ENCODE data around the gene OSGIN1.

Gene OSGIN1, protein sequence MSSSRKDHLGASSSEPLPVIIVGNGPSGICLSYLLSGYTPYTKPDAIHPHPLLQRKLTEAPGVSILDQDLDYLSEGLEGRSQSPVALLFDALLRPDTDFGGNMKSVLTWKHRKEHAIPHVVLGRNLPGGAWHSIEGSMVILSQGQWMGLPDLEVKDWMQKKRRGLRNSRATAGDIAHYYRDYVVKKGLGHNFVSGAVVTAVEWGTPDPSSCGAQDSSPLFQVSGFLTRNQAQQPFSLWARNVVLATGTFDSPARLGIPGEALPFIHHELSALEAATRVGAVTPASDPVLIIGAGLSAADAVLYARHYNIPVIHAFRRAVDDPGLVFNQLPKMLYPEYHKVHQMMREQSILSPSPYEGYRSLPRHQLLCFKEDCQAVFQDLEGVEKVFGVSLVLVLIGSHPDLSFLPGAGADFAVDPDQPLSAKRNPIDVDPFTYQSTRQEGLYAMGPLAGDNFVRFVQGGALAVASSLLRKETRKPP

DNA sequence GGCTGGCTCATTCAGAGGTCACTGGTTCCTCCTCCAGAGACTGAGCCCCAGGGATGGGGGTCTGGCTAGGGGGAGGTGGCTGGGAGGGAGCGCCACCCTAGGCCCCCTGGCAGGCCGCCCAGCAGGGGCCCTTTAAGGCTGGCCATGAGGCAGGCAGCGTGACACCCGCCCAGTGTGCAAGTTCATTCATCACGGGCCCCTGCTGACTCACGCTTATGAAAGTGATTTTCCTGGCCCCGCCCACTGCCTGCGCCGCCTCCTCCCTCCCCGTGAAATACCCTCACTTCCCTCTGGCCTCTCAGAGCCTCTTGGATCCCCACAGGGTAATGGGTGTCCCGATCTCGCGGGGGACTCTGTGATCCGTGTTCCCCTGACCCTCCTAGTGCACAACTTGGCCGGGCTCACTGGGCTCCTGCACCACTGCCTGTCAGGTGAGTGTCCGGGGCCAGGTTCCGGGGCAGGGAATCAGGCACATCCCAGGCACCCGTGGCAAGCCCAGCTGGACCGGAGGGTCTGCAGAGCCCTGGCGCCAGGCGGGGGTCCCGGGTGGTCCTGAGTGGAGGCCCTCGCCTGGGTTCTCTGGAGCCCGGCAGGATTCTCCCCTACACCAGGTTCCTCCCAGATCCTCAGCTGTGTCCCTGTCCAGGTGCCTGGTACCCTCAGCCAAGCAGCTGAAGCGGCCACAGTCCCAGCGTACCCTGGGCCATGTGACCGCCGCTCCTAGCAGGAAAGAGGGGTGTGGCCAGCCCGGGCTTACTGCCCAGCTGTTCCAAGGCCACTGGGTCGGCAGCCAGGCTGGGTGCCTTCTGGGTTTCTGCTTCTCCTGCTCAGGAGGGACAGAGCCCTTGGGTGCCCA is at the start of gene OSGIN1:
Gene OSGIN1 (plus strand): TSS at position 301 of the 856 bp plus-strand sequence. CDS start 4,432 bp downstream, outside the sequence.
- peak; percentile 38 for DNase-seq

DNA sequence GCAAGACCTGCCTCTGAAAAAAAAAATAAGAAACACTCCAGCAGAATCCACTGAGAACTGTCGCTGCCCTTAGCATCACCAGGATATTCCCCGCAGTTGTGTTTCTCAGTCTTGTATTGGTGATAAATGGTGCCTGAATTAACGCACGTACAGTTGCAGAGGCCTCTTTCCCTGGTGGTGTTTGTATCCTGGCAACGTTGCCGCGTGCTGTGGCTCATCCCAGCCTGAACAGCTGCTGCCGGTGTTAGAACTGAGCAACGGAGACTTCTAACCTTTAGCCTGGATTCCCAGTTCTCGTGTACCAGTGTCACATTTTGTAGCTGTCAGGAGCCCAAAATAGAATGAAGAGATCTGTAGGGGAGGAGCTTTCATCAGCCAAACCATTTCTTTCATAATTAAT is 49.3 kb upstream of the OSGIN1 start:
- DNase-seq, result no peak

DNA sequence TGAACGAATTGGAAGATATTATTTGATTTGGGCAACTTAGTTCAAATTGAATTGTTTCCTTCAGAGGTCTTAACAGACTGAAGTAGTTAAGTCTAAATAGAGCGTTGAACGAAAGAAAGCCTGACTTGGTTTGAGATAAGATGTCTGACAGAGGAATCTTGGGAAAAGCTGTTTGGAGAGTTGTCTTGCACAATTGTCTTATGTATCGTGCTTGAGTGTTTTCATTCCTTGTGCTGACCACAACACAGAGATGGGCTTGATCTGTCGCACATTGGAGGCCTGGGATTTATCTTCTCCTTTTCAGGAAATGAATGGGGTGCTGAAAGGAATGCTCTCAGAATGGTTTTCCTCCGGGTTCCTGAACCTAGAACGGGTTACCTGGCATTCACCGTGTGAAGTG is 46.4 kb upstream of the OSGIN1 start:
- DNase-seq, result no peak

DNA sequence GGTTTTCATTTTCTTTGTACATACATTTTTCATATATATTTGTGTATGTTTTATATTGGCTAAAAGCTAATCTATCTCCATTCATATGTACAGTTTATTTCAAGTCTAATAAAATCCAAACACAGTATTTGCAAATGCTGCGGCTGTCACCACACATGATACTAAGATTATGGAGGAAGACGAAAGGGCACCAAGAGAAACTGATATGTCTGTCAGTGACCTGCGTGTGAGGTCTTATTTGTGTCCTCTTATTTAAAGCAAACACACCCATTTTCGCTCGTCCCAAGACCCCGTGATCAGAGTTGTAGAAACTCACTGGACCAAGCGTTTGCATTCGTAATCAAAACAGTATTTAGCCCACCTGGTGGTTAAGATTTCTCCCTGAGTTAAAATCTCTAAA is 45.9 kb upstream of the OSGIN1 start:
- no peak for DNase-seq

DNA sequence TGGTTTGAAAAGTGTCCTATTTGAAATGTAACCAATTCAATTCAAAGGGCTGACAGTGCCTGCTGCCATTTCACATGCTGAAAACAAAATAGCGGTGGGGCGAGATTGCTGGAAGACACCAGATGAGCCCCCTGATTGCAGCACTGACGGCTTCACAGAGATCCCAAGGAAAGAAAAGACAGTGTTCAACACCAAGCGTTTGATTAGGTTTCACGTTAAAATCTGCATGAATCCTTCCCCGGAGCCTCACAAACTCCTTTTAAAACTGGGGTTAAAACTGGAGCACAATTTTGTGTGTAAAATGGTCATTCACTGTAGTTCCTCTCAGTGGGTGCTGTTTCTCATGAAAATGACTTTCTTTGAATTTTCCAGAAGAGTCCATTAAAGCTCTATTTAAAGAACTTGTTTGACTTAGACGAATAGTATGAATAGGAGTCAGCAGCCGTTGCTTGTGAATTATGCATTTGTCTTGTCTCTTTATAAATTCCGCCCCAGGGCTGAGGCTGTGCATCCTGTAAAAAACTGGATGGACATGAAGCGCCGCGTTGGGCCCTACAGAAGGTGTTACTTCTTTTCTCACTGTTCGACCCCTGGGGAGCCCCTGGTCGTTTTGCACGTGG is 45.3 kb upstream of the OSGIN1 start:
- no peak for DNase-seq

DNA sequence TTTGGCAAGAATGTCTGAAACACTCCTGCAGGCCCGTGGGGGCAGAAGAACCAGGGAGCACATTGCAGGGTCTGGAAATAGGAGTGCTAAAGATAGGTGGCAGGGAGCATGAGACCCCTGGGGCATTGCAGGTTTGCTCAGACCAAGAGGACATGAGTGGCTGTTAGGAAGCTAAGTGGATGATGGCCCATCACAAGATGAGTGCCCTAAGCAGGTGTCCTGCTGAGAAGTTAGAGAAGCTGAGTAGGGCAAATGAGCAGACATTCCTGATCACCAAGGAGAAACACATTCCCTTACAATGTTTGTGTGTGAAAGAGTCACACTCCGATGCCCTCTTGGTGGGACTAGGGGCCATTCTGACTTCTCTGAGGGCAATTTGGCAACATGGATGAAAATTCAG is 44.2 kb upstream of the OSGIN1 start:
- no peak for DNase-seq

DNA sequence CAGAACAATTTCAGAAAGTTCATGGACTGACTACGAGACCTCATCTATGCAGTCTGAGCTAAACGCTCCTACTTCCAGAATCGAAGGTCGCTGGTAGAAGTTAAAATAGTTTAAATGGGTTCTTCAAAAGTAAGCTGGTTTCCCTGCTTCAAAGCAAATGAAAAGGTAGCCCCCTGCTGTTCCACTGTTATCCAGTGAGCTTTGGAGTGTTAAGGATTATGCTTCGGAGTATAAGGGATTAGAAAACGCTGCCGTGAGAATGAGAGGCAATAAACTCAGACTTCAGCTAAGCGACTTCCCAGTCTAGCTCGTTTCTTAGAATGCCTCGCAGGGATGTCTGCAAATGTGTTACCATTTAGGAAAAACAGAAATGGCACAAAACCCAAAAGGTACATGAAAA is 41.8 kb upstream of the OSGIN1 start:
- DNase-seq, result no peak

DNA sequence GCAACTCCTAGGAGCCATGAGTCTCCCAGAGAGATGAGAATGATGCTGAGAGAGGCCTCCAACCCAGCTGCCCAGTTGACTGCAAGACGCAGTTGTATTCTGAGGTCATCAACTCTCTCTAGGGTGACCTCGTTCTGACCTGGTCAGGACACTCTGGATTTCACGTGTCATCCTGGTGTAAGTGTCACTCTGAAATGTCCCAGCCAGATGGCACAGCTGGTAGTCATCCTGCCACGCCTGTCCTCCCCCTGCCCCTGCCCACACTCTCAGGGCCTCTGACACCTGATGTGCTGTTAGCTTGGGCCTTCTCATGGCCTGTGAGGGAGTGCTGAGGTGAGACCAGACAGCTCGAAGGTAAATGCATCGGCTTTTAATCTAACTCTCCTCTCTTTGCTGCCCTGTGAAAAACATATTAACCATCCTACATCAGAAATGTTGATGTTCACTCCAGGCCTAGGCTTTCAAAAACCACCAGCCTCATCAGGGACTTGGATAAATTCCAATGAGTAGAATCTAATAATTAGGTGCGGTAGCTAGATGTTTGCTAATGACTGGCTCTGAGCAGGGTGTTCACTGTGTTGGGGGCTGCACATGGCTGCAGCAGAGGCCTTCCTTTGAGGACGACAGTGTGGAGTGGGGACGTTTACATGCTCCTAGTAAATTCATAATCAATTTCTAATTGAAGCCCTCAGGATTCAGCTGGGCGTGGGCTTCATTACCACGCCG is 40.4 kb upstream of the OSGIN1 start:
- DNase-seq, result no peak

DNA sequence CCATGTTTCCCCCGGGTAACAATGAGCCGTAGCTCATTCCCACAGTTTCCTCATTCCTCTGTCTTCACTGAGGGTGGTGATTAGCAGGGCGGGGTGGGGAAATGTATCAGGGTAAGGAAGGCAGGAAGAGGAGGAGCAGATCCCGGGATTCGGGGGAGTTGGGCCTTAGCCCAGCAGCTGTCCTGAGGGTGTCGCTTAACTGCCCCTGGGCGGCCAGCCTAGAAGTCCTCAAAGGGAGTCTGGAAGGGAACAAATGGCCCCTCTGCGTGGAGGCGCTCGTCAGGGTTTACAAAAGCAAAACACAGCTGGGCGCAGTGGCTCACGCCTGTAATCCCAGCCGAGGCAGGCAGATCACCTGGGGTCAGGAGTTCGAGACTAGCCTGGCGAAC is 39.8 kb upstream of the OSGIN1 start:
- no peak for DNase-seq

DNA sequence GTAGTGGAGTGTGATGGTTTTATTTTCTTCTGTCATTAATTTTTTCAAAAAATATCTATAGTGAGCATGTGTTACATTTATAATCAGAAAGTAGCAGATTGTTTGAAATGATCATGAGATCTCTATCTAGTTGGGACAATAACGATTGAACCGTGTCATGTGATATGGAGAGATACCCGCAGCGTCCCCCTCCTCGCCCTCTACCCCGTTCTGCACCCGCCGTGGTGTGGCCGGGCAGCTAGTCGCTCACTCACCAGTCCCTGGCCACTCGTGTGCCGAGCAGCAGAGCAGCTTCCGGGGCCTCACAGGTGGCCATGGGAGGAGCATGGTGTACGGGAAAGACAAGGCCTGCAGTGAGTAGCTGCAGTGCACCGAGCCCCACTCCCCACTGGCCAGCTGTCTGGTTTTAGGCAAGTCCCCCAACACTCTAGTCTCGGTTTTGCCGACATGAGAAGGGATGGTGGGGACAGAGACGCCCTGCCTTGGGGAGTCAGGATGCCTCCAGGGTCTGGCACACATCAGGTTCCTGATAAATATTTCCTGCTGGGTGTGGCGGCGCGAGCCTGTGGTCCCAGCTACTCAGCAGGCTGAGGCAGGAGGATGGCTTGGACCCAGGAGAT is 38.8 kb upstream of the OSGIN1 start:
- DNase-seq, result no peak

DNA sequence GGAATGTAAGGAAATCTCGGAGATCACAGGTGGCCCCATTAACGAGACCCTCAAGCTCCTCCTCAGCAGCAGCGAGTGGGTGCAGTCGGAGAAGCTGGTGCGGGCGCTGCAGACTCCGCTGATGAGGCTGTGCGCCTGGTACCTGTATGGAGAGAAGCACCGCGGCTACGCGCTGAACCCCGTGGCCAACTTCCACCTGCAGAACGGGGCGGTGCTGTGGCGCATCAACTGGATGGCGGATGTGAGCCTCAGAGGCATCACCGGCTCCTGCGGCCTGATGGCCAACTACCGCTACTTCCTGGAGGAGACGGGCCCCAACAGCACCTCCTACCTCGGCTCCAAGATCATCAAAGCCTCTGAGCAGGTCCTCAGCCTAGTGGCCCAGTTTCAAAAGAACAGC is 38.0 kb upstream of the OSGIN1 start:
- DNase-seq, result no peak

DNA sequence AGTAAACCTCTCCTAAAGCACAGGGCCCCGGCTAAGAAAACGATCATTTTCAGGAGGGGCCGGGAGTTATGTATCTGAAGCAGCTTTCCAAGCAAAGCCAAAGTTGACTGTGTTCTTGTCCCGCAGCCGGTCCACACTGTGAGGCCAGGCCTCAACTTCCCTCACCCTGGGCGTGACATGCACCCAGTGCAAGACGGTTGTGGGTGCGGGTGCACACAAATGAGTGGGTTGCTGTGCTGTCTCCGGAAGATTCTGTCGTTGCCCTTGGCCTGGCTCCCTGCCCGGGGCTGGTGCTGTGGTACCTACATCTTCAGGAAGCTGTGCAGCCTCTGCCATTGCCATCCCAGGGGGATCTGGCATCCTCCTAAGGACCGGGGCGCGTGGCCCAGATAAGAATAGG is 37.5 kb upstream of the OSGIN1 start:
- no peak for DNase-seq

DNA sequence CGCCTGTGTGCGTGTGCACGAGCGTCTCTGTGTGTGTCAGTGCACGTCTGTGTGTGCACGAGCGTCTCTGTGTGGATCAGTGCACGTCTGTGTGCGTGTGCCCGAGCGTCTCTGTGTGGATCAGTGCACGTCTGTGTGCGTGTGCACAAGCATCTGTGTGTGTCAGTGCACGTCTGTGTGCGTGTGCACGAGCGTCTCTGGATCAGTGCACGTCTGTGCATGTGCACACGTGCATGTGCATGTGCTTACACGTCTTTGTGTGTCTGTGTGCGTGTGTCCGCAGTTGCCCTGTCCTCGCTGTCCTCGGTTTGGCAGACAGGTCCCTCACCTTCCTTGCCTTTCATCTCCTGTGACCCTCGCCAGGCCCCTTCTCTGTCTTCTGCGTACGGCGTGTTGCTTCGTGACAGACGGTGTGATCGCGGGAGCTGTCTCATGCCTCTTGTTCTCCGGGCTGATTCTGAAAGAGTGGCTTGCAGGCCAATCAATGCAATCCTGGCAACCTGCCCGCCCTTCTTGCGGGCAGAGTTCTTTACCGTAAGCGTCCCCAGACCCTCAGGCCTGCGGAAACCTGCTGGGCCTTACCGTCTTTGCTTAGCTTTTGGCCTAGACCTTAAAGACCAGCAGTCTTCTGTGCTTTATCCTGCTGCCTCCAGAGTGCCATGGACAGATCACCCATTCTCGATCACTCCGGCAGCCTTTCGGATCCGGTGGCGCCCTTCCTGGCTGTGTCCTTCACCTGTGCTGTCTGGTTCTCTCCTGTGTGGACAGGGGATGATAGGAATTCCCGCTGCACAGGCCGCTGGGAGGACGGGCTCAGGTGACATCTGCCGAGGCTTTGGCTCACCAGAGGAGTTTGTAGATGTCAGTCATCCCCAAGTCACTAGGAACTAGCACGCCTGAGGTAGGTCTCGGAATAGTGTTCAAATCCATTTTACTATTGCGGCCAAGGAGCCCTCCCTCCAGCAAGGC is 35.6 kb upstream of the OSGIN1 start:
- no peak for DNase-seq

DNA sequence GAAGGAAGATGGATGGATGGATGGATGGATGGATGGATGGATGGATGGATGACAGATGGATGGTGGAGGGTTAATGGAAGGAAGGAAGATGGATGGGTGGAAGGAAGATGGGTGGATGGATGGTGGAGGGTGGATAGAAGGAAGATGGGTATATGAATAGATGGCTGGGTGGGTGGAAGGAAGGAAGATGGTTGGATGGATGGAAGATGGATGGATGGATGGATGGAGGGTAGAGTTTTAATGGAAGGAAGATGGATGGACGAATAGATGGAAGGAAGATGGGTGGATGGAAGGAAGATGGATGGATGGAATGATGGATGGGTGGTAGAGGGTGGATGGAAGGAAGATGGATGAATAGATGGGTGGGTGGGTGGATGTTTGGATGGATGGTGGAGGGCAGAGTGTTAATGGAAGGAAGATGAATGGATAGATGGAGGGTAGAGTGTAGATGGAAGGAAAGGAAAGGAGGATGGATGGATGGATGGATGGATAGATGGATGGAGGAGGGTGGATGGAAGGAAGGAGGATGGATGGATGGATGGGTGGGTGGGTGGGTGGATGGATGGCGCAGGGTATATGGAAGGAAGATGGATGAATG is 32.0 kb upstream of the OSGIN1 start:
- no peak for DNase-seq

DNA sequence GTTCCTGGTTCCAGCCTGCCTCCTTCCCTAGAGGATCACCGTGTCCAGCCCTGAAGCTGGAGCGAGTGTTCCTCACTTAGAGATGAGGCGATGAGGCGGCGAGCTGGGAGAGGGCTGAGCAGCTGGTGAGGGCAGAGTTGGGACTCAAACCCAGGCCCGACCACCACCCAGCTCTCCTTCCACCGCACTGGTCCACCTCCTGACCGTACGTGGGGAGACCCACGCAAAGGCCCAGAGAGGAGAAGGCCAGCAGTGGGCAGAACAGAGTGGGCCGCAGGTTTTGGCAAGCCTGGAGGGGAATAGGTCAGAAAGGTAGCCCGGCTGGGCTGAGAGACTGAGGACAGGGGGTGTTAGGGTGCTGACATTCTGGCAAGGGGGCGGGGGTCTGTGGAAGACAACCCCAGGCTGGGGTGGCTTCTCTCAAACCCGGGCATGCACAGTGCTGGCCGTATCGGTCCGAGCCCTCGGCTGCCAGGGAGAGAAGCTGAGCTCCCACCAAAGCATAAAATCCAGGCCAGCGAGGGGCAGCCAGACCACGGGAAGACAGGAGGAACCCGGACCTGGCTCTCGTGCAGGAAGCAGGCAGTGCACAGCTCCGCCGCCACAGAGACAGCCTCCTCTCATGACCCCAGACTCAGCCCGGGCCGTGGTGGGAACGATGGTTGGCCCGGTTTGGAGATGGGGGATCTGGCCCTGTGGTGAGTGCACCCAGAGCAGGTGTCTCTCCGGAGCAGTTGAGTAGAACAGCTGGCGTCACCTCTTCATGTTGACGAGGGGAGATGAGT is 29.3 kb upstream of the OSGIN1 start:
- DNase-seq, result no peak

DNA sequence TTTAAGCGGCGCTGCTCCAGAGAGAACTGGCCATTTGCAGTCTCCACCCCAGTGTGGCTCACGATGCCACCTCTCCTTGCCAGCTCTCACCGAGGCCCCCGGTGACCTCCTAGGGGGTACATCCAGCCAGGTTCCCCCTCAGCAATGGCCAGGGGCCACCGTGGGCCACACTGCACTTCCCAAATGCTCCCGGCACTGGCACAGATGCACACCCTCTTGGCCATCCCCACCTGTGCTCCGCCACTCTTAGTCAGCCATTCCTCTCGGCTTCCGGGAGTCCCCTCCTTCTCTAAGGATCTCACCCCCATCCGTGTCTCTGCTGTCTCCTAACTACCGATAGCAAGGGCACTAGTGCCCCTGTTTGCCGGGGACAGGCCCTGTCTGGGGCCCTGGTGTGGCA is 28.4 kb upstream of the OSGIN1 start:
- no peak for DNase-seq

DNA sequence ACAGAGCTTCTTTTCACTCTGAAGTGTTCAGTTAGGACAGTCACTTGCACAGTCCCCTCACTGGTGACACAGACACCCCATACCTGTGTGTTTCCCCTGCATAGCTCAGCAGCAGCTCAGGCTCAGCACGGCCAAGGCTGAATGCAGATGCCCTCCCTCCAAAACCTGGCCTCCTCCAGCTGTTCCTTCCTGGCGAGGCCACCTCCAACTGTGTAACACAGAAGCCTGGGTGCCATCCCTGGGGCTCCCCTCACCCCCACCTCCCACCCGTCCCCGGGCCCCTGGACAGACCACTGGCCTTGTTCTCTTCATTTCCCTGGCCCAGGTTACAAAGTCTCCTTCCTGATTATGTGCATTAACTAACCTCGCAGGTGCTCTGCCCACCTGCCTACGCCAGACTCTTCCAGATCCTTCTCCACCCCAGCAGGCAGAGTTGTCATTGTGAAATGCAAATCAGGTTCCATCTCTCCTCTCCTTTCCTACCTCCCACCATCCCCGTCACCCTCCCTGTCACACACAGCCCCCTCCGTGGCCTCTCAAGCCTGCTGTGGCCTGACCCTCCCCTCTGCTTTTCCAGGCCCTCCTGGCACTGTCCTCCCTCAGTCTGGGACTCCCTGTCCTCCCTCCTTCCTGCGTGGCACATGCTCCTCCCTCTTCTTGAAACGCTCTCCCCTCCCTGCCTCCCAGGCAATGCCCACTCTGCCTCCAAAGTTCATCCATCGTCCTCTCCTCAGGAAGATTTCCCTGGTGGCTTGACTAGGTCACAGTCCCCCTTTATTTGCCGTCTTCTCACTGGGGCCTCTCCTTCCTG is 27.7 kb upstream of the OSGIN1 start:
- DNase-seq, result no peak

DNA sequence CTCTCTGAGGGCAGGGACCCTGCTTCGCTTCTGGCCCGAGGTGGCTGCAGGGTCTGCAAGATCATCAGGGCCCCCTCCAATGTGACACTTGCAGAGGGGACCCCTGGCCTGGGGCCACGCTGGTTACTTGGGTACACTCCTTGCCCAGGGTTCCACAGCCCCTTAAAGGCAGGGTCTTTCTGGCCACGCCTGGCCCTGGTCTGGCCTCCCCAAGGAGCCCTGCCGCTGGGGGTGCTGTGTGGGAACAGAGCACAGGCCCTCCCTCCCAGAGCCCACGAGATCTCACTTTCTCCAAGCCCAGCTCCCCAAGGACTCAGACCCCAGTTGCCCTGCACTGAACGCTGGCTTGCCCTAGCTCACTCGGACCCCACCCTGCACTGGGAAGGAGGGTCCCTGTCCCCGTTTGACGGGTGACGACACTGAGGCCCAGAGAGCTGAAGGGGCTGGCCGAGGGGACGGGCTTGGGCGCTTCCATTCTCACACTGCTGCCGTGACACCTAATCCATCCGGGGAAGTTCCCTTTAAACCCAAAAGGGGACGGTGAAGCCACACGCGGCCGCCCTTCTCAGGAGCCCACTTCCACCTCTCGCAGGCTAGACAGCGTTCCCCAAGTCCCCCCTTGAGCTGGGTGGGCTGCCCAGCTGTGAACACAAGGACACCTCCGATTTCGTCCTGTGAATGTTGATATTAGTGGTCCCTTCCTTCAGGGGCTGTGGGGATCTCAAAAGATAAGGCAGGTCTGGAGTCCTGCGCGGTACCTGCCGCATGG is 26.9 kb upstream of the OSGIN1 start:
- DNase-seq, result no peak

All from CD4-positive, alpha-beta T cell treated with Interleukin-4 for 4 hours (primary cell).